Measurements from ENCODE around the gene GTF2A1. TPM values are rescaled to one million over a fixed set of nuclear protein-coding genes. Genes with fewer than 3 reads are reported as not detected.

The GTF2A1 gene
- total RNA-seq, 1 experiment from 2014 or later = 32.0 TPM

DNA sequence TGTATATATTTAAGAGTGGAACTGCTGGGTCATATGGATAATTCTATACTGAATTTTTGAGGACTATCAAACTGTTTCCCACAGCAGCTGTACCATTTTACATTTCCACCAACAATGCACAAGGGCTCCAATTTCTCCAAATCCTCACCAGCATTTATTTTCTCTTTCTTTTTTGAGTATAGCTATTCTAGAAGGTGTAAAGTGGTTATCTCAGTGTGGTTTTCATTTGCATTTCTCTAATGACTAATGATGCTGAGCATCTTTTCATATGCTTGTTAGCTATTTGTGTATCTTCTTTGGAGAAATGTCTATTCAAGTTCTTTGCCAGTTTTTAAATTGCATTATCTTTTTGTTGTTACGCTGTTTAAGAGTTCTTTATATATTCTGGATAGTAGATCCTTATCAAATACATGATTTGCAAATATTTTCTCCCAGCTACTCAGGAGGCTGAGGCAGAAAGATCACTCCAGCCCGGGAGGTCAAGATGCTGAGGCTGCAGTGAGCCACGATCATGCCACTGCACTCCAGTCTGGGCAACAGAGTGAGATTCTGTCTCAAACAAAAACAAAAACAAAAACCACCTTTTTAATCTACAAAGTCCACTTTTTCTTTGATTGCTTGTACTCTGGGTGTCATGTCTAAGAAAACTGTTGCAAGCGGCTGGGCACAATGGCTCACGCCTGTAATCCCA is 32.8 kb downstream of the GTF2A1 start:
- no peak for DNase-seq (ENCODE audit: extremely low read depth, low read depth)

DNA sequence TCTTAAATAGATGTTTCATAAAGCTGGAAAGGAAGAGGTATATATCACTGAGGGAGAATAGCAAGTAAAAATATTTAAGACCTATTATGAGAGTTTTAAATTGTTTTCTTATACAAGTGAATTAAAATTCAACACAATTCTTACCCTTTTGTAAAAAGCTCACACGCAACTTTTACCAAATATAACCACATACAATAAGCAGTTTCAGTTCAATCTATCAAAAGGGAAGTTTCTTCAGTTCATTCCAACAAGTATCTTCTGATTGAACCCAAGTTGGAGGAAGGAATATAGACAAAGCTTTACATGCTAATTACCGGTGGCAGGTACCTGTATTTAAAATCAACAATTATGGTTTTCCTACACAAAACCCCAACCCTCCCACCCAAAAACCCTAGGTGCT is 41.1 kb downstream of the GTF2A1 start:
- no peak for DNase-seq (ENCODE audit: extremely low read depth, low read depth)

- DNase-seq (ENCODE audit: extremely low read depth, low read depth) = no peak
Measured at GRCh38 chr14:81178063-81178462, 42.7 kb downstream of the GTF2A1 start.

DNA sequence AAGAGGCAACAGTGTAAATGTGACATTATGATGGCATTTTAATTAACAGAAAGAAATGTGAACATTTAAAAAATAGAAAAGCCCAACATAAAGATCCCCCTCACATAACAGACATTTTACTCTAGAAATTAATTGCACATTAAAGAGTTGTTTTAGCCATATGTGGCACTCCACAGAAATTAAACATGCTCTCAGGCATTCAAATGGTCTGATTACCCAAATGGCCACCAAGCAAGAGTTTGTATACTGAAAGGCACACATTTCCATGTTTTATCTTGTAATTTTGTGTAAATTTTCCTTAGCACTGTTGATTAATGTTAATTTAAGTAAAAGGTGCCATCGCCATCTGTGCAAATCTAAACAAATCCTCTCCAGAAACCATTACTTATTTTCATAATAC is 43.5 kb downstream of the GTF2A1 start:
- no peak for DNase-seq (ENCODE audit: extremely low read depth, low read depth)

DNA sequence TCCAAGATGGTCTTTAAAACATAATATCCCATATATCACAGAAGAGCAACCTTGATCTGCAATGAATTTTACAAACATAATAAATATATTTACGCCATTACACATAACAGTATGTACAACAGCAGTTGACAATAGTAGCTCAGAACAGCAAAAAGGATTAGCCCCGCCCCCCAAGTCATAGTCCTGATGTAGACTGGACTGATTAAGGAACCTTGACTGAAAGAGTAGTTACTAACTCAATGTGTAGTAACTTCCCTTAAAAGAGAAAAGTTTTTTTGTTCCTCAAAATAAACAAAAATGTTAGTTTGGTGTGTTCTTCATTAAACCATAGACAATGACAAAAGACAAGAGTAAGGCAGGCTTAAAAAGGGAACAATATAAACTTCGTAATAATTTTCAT is 44.5 kb downstream of the GTF2A1 start:
- DNase-seq (ENCODE audit: extremely low read depth, low read depth) = no peak

GRCh38 chr14:81172881-81173280 is 47.9 kb downstream of the GTF2A1 start:
- DNase-seq (ENCODE audit: extremely low read depth, low read depth) = no peak

GRCh38 chr14:81172353-81172752 is 48.4 kb downstream of the GTF2A1 start:
- no peak for DNase-seq (ENCODE audit: extremely low read depth, low read depth)

DNA sequence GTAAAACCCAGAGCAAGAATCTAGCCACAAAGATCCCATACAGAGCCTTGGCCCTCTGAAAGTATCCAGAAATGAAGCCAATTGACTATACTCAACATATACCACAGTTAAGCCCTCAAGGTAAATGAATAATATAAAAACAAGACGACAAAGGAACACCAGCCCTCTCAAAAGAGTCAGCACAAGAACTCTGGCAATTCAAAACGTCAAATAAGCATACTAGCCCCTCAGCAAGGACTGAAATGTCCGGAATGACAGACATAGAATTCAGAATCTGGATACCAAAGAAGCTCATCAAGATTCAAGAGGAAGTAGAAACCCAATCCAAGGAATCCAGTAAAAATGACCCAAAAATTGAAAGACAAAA is 49.9 kb downstream of the GTF2A1 start:
- DNase-seq (ENCODE audit: extremely low read depth, low read depth) = no peak

DNA sequence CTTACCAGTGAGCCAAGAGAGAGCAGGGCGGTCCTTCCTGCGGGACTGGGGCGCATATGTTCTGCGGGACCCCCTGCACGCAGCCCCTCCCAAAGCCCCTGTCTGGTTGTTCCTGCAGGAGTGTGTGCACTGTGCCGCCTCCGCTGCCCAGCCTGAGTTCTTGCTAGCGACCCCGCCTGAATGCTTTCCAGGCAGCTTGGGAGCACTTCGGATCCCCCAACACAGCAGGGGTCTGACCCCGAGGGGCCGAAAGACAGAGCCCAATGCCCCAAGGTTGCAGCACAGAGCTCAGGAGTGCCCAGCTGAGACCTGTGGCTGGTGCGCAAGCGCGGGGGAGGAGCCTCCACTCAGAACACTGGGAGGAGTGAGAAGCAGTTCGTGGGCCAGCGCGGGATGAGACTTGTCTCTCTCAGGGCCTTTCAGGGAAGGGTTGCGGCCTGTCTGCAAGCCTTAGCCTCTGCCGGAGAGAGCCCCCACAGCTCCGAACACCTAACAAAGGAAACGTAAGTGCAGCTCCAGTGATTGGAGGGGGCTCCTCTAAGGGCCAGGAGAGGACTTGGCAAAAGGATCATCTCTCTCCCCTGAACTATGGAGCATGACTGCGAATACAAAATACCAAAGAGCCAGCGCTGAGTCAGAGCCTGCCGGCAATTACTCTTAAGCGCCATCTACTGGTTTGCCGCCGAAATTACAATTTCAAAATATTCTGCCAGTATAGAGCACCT is 50.5 kb downstream of the GTF2A1 start:
- peak; percentile 88 for DNase-seq (ENCODE audit: extremely low read depth, low read depth)

GRCh38 chr14:81169711-81170103 is 51.1 kb downstream of the GTF2A1 start:
- no peak for DNase-seq (ENCODE audit: extremely low read depth, low read depth)

DNA sequence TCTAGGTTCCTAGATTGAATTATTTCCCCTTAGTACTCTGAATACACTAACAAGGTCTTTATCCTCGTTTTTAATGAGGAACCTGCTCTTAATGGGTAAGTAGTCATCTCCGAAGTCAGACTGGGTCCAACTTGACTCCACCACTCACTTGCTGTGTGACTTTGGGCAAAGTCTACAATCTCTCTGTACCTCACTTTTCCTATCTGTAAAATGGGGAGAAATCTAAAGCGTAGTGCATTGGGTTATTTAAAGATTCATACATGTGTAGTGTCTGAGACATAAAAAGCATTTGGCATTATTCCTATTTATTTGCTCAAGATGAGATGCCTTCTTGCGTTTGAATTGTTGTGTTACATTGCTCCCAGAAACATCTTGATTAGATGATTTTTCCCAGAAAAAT is 51.5 kb downstream of the GTF2A1 start:
- DNase-seq (ENCODE audit: extremely low read depth, low read depth) = no peak

DNA sequence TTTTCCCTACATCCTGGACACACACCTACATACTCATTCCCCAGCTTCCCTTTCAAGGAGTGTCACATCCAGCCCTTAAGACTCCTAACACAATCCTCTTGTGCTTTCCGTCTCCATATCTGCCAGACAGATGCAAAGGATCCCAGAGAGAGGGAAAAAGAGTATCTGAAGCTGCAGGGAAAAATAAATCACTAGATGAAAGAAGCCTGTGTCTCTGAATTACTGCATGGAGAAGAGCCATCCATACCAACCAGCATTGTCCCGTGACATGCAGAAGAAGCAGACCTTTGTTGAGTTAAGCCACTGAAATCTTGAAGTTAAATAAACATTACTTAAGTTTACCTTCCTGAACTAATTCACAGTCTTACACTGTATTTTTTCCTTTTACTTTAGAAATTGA is 54.6 kb downstream of the GTF2A1 start:
- no peak for DNase-seq (ENCODE audit: extremely low read depth, low read depth)

GRCh38 chr14:81165188-81165587 is 55.6 kb downstream of the GTF2A1 start:
- DNase-seq (ENCODE audit: extremely low read depth, low read depth) = no peak

- peak; percentile 58 for DNase-seq (ENCODE audit: extremely low read depth, low read depth)
Measured at GRCh38 chr14:81164167-81164774, 56.5 kb downstream of the GTF2A1 start.

DNA sequence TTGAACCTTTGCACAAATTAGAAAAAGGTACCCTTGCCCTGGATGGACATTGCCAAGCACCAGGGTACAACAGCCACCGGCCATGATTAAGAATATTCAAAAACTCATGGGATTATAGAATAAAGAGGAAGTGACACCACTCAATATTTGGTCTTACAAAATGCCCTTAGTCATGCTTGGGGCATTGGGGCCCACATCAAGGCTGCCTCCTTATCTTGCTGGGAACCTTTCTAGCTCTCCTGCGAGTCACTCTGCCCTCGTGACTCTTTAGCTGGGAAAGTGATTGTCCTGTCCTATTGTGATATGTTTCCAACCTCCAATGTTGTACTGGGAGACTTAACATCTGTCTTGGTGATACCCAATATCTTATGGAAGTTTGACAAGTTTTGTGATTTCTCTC is 57.8 kb downstream of the GTF2A1 start:
- no peak for DNase-seq (ENCODE audit: extremely low read depth, low read depth)

- DNase-seq (ENCODE audit: extremely low read depth, low read depth) = no peak
Measured at GRCh38 chr14:81161749-81162148, 59.0 kb downstream of the GTF2A1 start.

DNA sequence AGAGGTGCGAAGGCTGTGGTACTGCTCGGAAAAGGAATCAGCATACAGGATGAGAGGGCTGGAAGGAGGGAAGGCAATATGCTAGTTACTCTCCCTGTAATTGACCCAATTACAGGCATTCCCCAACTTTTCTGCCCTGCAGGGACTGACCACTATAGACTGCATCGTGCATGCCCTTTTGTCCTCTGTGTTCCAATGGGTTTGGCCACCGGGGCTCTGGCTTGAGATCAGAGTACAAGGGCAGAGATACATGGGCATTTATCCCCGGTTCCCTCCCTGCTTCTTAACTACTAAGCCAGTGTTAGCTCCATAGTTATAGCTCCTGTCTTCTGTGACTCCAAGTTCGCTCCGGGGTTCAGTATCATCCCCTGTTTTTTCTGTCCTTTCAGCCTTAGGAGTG is 59.7 kb downstream of the GTF2A1 start:
- DNase-seq (ENCODE audit: extremely low read depth, low read depth) = no peak

DNA sequence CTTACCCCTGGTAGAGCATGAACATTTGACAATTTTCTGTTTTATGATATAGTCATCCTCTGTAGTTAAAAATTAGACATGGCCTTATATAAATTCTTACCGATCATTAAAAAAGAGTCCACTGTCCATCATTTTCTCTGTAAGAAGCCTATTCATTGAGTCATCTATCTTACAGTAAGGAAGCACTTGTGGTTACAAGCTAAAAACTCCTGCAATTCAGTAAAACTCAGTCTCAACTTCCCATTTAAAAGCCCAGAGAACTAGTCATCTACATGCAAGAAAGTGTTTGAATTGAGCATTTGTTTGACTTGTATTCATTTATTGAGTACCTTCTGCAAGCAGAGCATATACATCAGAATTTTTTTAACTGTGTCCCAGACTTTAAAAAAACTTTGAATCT is 63.3 kb downstream of the GTF2A1 start:
- DNase-seq (ENCODE audit: extremely low read depth, low read depth) = no peak

DNA sequence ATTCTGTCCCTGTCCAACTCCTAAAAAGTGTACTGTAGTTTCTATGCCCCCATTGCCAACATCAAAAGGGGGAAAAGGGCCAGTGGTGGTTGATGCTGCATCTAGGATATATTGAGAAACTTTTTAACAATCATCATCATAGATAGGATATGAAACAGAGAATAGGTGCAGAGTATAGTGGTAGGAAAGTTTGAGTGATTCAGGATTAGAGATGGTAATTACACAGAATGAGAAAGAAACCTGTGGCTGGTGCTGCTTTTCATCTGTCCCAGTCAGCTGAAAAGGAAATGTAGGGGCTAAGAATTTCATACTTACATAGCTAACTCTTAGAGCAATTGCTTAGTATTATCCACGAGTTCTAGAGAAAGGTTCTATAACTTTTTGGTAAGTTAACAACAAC is 67.6 kb downstream of the GTF2A1 start:
- no peak for DNase-seq (ENCODE audit: extremely low read depth, low read depth)

DNA sequence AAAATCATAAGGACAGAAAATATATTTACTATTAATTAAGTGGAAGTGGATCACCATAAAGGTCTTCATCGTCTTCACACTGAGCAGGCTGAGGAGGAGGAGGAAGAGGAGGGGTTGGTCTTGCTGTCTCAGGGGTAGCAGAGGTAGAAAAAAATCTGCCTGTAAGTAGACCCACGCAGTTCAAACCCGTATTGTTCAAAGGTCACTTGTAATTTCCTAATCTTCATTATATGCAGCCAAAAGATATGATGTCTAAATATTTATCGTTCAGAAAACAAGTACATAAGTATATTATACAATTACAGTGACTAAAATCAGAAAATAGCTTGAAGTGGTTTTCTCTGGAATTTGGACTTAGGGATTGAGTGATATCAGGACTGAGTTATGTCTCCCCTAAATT is 72.1 kb downstream of the GTF2A1 start:
- no peak for DNase-seq (ENCODE audit: extremely low read depth, low read depth)

GRCh38 chr14:81147140-81147897 is 73.4 kb downstream of the GTF2A1 start:
- DNase-seq (ENCODE audit: extremely low read depth, low read depth) = no peak

Measured in NCI-H460 (cell line).